T-helper 2 cell treated with Interferon-gamma antibody and Interleukin-4, amounts not matched to agents 100 ng/mL and 5 ng/mL, for 36 hours (primary cell): ENCODE measurements around the gene TUBB2B. TPM values are rescaled to one million over a fixed set of nuclear protein-coding genes. Genes with fewer than 3 reads are reported as not detected.
"Not testable (repeated sequence)": the region's sequence is repeated elsewhere in the genome, so short reads cannot be mapped to it uniquely, and the experiment has no call there.

ENCODE experiments used
- intact Hi-C: fragments of 100-400 bp; cut with micrococcal nuclease; formaldehyde crosslinking; loops from one replicate; pipeline ENCODE4 v1.15.1; 2023
- total RNA-seq: library from RNA; stranded (reverse); gene quantifications from 2 replicates; pipeline ENCODE4 v1.2.3, GENCODE V29; 2022

Gene TUBB2B
- total RNA-seq, 1 donor from 2014 or later, result 0.30 TPM

DNA sequence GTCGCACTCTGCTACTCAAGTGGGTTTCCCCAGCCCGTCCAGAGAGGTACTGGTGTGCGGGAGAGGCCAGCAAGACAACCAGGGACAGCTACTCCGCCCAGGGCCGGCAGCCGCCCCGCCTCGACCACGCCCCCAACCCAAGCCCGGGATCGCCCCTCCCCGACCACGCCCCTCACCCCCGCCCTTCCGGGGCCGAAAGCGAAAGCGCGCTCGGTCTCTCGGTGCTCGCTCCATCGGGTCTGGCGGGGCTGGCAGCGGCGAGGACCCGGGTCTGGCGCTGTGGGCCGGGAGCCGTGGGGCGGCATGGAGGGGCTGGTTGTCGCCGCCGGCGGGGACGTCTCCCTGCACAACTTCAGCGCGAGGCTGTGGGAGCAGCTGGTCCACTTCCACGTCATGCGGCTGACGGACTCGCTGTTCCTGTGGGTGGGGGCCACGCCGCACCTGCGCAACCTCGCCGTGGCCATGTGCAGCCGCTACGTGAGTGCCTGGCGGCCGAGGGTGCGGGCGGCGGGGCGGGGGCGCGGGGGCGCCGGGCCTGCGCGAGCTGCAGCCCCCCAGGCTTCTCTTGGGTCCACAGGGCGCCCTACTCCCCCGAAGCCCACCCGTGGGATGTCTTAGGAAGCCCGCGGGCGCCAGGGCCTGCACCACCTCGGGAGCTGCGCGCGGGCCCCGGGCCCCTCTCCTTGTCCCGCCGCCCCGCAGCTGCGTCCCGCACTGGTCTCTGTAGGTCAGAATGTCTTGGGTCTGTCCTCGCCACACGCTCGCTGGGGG lies 31.5 kb upstream of the TUBB2B start, which contains the start of gene PSMG4:
PSMG4 (plus strand) TSS at position 228 of the 771 bp plus-strand sequence; CDS start at position 304, 76 bp downstream.
- intact Hi-C loops, result loop anchor here (1.0 to 10.0 kb wide), 8 partner anchors 102 to 758 kb away; partner anchors contain the start of genes BPHL, FAM50B, NQO2 and RIPK1

DNA sequence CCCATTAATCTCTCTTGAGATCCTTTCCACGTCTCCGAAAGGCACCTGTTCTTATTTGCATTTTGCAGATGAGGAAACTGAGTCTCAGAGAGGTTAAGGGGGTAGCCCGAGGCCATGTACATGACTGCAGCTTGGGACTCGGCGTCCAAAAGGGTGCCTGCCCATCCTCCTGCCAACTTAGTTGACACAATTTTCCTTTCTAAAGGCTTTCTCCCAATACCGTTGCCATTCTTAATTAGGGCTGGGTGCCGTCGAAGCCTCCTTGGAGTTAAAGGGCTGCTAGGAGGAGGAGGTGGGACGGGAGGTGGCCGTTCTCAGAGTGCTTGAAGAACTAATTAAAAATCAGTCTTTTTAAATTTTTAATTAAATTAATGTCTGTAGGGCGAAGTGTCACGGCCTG lies 30.7 kb upstream of the TUBB2B start:
- intact Hi-C loops, result loop anchor here (1.0 to 10.0 kb wide), 7 partner anchors 101 to 759 kb away; partner anchors contain the start of genes BPHL, FAM50B, RIPK1 and TUBB2A

DNA sequence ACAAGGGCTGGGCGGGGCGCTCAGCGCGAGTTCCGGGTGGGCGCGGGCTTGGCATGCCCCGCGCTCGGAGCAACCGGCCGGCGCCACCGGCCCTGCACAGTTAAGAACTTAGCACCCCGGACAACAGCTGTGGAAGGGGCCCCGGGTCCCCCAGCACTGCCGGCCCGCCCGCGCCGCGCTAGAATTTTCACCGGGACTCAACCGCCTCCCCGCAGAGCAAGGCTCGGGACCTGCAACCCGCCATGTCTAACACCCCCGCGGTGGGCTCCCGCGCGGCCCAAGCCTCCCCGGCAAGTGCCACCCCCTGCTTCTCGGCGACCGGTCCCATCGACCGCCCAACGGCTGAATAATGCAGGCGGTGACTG lies 26.1 kb upstream of the TUBB2B start:
- intact Hi-C loops, result loop anchor here (10.0 kb wide), 1 partner anchor 489 kb away; the partner anchor contains the start of gene WRNIP1

DNA sequence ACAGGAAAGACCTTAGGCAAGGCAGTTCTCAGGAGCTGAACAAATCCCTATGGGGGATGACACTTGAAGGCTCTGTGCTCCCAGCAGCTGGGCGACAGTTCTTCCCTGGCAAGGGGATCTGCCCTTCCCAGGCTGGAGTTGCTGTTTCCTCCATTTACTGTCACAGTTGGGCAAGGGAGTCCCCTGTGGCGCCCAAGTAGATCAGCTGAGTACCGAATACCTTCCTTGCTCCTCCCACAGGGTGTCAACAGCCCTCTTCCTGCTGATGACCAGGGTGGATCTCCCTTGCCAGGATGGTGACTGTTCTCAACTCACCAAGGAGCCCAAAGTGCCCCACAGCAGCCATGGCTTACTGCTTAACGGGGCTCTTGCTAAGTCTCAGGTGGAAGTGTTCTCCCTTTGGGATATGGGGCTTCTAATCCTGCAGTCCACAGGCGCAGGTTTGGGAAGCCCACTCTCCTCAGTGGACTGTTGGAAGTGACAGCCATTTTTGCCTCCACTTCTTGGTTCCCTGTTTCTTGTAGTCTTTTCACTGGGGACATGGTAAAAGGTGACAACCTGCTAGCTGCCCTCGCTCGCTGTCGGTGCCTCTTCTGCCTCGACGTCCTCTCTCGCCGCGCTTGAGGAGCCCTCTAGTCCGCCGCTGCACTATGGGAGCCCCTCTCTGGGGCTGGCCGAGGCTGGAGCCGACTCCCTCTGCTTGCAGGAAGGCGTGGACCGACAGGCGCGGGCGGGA lies 25.6 kb upstream of the TUBB2B start:
- intact Hi-C loops, result loop anchor here (10.0 kb wide), 1 partner anchor 488 kb away; the partner anchor contains the start of gene WRNIP1

DNA sequence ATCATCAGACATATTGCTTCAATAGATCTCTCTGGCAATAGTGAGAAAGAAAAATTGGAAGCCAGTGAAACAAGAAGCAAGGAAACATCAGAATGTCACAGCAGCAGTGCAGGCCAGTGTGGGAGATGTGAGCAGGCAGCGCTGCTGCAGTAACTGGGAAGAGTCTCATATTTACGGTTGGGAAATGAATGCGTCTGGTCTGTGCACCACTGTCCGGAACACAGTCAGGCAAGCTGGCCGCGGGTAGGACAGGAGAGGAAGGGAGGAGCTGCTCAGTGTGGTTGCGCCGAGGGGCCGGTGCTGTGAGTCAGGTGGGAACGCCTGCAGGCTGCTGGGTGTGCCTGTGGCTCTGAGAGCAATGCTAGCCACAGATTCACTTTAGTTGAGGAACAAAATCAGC lies 24.9 kb upstream of the TUBB2B start:
- intact Hi-C loops, result loop anchor here (10.0 kb wide), 1 partner anchor 488 kb away; the partner anchor contains the start of gene WRNIP1

DNA sequence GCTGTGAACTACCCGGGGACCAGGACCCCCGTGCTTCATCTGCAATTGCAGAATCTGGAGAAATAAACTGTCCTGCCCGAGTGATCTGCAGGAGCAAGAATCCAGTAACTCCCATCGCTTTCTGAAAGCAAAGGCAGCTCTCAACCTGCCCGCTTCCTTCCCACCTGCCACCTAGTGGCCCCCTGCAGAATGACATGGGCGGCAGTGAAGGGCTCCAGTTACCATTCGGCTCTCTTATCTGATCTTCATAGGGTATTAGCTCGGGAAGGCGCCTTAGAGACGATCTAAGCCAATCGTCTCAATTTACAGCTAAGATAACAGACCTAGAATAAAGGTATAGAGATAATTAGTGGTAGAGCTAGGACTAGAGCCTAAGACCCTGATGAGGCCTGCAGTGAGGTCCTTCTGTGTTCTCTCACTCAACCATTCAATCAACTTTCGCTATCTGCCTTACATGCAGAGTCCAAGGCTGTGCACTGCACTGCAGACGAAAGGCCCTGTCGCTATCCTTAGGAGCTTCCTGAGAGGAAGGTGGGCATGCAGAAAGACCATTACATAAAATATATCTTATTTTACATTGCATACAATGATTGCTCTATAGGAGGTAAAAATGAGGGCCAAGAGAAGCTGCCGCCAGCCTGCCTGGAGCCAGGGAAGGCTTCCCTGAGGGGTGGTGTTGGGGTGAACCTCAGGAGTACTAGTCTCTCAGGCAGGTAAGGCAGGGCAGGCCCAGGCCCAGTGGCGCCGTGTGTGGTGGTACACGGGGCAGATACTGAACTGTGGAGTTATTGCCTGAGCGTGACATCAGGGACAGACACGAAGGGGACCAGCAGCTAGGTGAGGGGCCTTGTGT lies 24.2 kb upstream of the TUBB2B start:
- intact Hi-C loops, result loop anchor here (1.0 to 10.0 kb wide), 5 partner anchors 91 to 487 kb away; partner anchors contain the start of genes NQO2, RIPK1 and WRNIP1

DNA sequence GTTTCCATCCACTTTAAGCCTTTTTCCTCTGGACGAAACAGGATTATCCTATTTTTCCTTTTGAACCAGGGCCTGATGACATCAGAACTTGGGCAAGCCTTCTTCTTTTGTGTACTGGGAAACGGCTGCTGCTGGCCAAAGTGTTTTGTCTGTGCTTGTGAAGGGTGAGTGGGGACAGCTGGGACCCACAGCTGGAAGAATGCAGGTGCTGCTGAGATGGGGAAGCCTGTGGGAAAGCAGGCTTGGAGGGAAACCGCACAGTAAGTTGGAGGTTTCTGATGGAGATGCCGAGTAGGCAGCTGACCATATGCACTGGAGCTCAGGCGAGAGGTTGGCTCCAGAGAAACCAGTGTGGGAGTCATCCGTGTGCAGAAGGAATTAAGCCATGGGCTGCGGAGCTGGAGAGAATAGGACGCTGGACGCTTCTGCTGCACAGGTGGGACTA lies 22.8 kb upstream of the TUBB2B start:
- intact Hi-C loops, result loop anchor here (2.0 to 10.0 kb wide), 4 partner anchors 89 to 485 kb away; partner anchors contain the start of genes NQO2, RIPK1 and WRNIP1

DNA sequence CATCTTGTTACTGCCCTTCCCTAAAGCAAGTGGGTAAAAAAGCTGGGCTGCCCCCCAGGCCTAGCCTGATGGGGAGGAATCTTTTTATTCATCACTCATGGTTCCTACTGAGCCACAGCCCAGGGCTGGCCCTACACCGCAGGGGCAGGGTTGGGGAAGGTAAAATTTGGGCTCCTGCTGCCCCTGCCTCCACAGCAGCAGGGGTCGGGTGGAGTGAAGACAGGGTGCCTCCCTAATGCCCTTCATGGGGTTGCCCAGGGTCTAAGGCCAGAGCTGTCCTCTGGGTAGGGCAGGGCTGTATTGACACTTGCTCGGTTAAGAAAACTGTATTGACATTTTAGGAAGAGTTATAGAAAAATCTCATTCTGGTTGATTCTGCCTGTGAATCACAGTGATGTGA lies 22.4 kb upstream of the TUBB2B start:
- intact Hi-C loops, result loop anchor here (2.0 to 10.0 kb wide), 4 partner anchors 89 to 485 kb away; partner anchors contain the start of genes NQO2, RIPK1 and WRNIP1

DNA sequence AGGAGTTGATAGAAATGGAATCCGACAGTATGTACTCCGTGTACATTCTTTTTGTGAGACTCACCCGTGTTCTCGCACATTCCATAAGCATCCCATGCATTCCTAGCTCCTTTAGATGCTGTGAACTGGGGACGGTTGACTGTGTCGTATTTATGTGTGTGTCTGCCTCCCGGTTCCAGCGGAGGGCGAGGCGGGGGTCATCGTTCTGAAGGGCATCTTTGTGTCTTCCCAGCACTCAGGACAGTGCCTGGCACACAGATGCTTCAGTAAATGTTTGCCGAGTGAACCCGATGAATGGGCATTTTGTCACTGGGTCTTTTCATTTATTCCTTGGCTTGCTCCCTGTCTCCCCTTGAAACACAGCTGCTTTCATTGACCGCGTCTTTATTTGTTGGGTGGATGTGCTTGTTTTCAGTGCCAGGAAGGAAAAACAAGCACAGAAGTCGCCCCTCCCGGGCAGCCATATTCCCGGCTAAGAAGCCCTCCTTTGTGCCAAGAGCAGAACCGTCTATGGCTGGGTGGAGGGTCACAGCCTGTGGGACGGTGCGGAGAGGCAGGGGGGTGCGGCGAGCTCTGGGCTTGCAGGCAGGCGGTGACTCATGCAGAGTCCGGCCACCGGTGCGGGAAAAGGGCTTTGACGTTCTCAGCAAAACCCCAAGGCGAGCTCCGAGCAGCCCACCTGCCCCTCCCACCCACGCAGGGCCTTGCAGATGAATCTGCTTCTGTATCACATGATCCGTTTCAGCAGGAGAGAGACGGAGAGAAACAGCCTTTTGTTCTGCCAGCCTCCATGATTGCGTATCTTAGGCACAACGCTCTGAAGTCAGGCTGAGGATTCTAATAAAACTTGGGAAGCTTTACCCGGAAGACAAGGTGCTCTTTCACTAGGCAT lies 20.0 kb upstream of the TUBB2B start:
- intact Hi-C loops, result no loop called here

DNA sequence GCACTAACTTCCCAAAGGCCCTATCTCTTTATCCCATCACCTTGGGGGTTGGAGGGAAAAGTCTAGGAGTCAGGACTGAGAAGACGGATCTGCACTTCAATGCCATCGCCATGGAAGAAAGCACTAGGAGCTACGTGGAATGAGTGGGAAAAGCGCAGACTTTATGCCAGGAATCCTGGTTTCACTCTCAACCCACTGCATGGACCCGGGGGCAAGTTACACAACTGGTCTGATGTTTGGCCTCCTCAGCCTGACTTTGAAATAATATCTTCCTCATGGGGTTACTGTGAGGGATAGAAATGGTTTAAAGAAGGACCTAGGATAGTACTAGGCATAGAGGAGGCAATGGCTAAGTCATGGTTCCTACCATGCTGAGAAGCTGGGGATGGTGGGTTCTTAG lies 17.8 kb upstream of the TUBB2B start:
- intact Hi-C loops, result no loop called here

DNA sequence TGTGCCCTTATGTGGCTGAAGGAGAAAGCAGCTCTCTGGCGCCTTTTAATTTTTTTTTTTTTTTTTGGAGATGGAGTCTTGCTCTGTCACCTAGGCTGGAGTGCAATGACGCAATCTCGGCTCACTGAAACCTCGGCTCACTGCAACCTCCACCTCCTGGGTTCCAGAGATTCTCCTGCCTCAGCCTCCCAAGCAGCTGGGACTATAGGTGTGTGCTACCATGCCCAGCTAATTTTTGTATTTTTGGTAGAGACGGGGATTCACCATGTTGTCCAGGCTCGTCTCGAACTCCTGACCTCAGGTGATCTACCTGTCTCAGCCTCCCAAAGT lies 17.3 kb upstream of the TUBB2B start:
- intact Hi-C loops, result not testable (repeated sequence)

DNA sequence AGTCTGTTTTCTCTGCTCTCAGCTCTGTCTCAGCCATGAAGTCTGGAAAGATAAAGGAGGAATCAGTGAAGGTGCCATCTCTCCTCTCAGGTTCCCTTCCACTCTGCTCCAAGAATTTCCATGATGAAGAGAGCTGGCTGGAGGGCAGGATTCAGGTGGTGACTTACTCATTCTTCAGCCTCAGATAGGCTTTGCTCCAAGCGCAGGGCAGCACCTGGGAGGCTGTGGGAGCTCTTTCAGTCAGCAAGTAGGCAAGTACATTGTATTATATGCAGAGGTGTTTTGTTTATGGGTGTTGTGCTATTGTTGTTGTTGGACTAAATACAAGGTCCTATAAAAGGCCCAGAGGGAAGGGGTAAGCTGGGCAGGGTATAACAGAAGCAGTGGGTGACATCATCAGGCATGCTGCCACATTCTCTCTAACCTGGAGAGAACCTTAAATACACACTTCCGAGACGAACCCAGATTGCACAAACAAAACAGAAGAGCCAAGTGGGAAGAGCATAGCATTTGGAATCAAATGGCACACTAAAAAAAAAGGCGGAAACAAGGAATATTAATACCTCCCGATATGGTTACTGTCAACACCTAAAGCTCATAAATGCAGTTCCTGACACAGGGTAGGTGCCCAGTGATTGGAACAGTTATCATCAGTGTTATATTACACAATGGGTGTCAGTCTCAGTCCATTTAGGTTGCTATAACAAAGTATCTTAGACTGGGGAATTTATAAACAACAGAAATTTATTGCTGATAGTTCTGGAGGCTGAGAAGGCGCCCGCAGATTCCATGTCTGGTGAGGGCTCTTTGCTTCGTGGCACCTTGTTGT lies 16.8 kb upstream of the TUBB2B start:
- intact Hi-C loops, result no loop called here

DNA sequence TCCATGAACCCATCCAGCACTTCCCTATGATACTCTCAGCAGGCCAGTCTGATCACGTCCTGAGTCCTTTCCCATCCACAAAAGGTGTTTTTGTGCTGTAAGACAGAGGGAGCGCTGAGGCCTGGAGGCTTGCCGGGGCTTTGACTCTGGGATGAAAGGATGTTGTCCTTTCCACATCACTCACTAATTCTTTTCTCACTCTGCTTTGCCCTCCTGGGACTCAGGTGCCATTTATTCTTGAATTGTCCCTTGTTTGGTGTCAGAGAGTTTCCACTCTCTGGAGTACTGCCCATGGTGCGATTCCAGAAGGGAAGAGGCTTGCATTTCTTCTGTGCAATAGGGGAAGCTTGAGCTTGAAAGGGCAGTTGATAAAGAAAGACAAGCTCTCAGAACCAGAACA lies 15.3 kb upstream of the TUBB2B start:
- intact Hi-C loops, result no loop called here

DNA sequence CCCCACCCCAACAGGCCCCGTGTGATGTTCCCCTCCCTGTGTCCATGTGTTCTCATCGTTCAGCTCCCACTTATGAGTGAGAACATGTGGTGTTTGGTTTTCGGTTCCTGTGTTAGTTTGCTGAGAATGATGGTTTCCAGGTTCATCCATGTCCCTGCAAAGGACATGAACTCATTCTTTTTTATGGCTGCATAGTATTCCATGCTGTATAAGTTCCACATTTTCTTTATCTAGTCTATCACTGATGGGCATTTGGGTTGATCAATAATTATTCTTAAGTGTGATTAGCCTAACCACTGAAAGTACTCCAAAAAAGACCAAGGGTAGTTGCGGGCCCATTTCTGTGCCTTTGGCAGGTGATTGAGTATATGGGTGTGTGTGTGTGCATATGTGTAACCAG lies 14.3 kb upstream of the TUBB2B start:
- intact Hi-C loops, result not testable (repeated sequence)

DNA sequence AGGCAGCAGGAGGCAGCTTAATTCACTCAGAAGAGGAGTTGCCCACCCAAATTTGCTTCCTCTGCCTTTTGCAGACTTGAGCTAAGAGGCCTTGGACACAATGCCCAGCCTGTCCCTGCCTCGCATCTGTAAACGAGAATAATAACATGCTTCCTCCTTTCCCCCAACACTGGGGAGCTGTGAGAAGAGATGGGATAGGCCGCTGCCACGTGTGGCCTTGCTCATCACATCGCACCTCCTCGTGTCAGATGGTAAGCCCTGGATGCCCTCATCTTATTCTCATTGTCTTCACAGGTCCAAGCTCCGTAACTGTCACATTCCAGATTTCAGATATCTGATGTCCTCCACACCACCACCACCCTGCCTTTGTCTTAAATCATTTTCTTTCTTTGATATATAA lies 13.1 kb upstream of the TUBB2B start:
- intact Hi-C loops, result no loop called here

DNA sequence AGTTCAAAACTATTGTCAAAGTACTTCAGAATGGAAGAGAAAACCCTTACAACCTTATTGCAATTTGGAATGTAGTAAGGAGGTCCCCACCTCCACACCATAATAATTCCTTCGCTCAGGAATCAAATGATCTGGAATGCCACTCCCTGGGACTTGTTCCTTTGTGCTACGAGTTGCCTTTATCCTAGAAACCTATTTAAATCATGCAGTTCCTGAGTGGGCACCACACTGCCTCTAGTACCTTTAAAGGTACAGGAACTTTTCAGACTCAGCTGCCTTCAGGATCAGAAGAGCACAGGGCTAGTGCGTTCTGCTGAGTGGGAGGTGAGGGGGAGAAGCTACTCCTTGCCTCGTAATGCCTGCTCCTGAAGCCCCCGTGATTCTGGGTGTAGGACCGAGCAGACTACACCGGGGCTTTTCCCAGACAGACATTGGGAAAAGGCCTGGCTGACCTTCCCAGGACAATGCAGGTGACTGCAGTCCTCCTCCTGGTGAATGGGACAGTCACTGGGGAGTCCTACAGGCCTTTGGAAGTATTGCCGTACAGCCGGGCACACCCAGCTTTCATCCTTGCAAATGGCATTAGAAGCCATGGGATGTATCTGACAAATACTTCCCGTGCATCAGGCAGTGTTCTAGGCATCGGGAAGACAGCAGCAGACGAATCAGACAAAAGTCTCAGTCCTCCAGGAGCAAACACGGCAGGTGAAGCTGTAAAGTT lies 11.8 kb upstream of the TUBB2B start:
- intact Hi-C loops, result no loop called here

DNA sequence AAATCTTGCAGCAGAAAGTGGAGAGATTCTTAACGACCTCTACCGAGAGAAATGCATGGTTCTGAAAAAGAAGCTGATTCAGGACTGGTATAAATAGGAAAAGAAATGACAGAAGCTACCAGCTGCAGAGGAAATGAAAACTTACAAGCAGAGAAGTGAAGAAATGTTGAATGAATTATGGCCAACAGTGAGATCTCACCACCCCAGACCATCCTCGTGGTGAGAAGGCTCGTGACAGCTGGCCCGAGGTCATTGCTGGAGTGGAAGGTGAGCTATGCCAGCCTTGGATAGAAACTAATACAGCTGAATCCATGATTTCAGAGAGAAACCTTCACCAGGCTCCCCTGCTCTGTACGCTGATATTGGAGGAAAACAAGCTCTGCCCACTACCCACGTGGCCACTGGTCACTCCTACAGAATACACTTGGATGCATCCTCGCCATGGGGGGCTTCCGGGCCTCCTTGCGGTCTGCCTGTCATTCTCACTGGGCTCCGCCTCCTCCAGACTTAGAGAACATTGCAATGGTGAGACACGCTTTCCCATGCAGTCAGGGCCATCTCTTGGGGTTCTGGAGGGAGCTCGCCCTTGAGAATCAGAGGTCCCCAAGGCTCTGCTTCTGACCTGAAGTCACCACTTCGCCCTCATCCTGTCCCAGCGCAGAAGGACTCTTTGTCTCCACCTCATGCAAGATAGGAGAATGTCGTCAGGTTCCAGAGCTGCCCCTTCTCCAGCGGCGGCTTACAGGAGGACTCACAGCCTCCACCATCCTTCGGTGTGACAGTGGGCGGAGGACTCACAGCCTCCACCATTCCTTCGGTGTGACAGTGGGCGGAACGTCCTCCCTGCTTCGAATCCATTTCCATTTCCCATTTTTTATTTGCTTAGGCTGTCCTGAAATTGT lies 10.6 kb upstream of the TUBB2B start:
- intact Hi-C loops, result no loop called here
